Placental pericyte (primary cell): ENCODE data around the gene CDC45. TPM values are rescaled to one million over a fixed set of nuclear protein-coding genes. Genes with fewer than 3 reads are reported as not detected.

Experiments
- total RNA-seq: library from RNA; depleted of rRNA; stranded (reverse); fragments of >200 nt; gene quantifications from 2 replicates; pipeline ENCODE4 v1.2.3, GENCODE V29; 2012

Gene CDC45, protein sequence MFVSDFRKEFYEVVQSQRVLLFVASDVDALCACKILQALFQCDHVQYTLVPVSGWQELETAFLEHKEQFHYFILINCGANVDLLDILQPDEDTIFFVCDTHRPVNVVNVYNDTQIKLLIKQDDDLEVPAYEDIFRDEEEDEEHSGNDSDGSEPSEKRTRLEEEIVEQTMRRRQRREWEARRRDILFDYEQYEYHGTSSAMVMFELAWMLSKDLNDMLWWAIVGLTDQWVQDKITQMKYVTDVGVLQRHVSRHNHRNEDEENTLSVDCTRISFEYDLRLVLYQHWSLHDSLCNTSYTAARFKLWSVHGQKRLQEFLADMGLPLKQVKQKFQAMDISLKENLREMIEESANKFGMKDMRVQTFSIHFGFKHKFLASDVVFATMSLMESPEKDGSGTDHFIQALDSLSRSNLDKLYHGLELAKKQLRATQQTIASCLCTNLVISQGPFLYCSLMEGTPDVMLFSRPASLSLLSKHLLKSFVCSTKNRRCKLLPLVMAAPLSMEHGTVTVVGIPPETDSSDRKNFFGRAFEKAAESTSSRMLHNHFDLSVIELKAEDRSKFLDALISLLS
- 1.8 and 30.8 TPM in 2 replicates for total RNA-seq

DNA sequence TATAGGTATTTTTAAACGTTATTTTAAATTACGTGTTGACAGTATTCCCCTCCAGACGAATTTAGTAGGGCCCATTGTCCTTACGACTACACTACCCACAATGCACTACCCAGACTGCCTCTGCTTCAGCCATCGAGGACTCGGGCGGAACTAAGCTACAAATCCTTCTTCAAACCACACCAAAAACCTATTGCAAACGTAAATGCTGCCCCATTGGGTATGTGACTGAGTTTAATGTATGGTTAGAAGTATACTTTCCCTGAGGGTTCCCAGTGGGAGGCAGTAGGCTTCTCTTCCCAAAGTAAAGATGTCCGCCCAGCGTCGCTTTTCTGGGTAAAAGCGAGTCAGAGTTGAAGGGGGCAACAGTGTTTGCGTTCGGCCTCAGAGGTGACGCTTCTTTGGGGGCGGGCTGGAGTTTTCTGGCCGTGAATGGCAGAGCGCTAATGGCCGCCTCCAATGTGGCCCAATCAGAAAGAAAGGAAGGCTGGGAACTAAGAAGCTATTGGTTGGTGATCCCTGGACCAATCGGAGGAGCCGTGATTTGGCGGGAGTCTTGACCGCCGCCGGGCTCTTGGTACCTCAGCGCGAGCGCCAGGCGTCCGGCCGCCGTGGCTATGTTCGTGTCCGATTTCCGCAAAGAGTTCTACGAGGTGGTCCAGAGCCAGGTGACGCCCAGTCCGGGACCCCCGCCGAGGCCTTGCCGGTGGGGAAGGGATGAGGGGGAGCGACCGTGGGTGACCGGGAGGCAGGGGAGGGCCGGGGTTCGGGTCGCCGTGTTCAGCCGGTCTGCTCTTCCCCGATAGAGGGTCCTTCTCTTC is at the start of gene CDC45:
Gene CDC45 (plus strand): TSS at position 566 of the 818 bp plus-strand sequence. CDS start 49 bp downstream, at position 615.

DNA sequence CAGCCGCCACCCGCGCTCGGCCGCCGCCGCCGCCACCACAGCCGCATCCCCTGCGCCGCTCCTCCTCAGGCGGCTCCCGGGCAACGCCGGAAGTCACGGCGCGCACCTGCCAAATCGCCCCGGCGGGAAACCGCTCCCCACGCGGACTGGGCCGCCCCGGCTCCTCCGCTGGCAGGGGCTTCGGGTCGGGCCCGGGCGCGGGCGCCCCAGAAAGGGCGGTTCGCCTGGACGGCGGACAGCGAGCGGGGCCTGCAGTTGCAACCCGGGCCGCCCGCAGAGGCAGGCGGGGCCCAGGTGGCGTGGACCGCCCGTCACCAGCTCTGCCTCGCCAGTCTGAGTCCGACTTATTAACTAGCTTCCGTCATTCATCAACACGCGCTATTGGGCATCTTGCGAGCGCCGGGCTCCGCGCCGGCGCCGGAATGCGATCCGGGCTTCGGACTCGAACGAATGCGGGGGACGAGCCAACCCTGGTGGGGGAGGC is 48.0 kb upstream of the CDC45 start, which contains the start of gene HIRA:
Gene HIRA (minus strand): TSS at position 85 of the 484 bp plus-strand sequence. CDS start 257 bp downstream, outside the sequence.

DNA sequence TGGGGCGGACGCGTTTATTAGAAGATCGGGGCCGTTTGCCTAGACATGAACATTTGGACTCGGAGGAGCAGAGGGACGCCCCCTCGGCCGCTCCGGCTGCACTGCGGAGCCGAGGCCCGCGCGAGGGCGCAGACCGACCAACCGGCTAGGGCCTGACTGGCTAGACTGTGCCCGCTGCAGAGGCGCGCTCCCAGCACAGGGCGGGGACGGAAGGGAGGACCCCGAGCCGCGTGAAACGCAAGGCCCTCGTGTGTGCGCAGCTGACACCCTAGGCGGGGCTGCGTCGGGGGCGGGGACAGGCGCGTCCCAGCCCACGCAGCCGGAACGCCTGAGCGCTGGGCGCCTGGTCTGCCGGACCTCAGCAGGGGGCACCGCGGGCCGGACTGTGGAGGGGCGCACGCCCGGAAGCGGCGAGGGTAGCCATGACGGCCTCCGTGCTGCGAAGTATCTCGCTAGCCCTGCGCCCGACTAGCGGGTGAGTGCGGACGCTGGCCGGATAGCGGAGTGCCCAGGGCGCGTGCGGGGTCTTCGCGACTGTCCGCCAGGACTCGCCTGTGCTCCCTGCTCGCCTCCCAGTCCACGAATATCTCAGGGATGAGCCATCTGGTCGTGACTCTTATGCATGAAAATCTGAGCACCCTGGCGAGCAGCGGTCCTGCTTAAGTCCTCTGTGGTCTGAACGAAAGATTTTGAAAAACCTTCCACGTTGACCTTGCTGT is 47.4 kb upstream of the CDC45 start, which contains the start of gene MRPL40:
Gene MRPL40 (plus strand): TSS at position 413 of the 719 bp plus-strand sequence. CDS start 10 bp downstream, at position 423.

DNA sequence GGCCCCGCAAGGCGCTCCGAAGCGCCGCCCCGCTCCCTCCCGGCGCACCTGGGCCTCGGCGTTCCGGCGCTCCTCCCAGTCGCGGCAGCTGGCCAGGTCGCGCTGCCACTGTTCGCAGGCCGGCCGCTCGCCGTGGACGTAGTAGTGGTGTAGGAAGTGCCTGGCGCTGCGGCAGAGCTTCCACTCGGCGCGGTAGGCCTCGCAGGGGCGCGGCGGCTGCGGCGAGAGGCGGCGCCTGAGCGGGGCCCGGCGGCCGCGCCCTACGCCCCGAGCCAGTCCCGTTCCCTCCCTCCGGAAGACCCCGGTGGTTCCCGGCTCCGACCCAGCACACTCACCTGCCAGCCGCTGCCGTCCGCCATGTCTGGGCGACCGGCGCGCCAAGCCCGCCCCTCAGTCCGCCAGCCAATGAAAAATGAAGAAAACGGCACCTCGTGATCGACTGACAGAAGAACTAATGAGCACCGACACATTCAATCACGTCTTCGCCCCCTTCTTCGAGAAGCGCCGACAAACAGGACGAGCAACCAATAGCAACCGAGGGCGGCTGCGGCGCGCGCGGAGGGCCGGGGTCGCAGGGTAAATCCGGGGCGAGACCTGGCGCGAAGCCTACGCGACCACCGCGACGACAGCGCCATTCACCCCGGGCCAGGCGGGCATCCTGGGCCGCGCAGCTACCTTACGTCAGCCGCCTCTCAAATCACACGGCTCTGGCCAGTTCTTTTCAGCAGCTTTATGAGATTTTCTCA is 32.2 kb upstream of the CDC45 start, which contains the start of gene C22orf39:
Gene C22orf39 (minus strand): TSS at position 382 of the 746 bp plus-strand sequence. CDS start 23 bp downstream, at position 359.

DNA sequence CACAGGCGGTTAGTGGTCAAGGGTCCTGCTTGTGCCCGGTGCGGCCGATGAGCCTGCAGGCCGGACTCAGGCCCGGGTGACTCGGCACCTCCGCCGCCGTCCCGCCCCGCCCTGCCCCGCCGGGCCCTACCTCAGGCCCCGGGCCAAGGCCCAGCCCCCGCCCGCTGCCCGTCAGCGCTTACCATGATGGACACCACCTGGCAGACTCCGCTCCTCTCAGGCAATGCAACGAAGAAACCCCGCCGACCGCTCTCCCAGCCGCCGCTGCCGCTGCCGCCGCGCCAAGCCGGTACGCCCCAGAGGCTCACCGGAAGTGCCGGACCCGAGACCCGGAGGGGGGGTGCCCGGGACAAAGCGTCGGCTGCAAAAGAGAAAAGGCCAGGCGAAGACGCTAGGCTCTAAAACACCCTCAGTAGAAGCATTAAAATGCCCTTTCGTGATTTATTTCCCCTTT is 792 bp upstream of the CDC45 start, which contains the start of gene UFD1:
Gene UFD1 (minus strand): TSS at position 293 of the 454 bp plus-strand sequence. CDS start 108 bp downstream, at position 185.

DNA sequence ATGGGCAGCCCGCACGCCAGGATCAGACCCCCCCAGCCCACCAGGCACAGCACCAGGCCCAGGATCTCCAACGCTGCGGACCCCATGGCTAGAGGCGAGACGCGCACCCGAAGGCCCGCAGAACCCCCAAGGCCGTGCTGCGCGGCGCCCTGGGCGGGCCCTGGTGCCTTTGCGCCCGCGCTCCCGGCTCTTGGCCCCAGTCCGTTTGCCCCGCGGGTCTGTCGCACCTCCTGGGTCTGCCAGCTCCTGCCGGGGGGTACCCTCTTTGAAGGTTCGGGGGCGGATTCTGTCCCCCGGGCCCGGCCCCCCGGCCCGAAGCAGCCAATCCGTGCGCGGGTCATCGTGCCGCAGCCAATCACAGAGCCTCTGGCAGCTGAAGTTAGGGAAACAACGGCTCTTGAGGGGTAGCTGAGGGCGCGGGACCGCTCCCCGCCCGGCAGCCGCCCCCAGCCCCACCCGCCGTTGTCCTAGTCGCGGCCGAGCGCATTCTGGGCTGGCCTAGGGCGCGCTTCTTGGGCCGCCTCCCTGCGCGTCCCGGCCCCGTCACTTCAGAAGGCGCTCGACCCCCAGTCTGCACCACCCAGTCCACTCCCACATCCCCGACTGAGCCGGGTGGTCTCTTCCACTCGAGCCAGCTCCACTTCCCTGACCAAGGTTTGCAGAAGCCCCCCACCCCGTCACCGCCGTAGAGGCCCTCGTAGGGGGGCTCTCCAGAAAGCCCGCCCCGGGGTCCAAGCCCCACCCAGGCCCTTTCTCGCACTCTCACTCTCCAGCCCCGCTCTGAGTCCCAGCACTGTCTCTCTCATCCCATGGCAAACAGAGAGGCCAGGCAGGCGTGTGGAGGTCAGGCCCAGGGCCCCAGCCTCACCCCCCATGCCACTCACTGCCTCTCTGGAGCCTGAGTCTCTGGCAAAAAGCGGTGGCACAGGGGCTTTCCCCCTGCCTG is 44.7 kb downstream of the CDC45 start, which contains the start of gene CLDN5:
Gene CLDN5 (minus strand): TSS at position 241 of the 946 bp plus-strand sequence. CDS start 155 bp downstream, at position 86.

Other genes starting within 250 kb of the CDC45 start
- 12.7 and 15.3 TPM in 2 replicates for gene CLTCL1, start 188.2 kb upstream of the CDC45 start, total RNA-seq
- 20.8 and 28.2 TPM in 2 replicates for gene HIRA, start 48.2 kb upstream of the CDC45 start, total RNA-seq
- gene MRPL40, start 47.4 kb upstream of the CDC45 start, total RNA-seq, result 29.8 and 30.6 TPM in 2 replicates
- gene C22orf39, start 32.2 kb upstream of the CDC45 start, total RNA-seq, result 12.7 and 13.3 TPM in 2 replicates
- 82.5 and 90.3 TPM in 2 replicates for gene UFD1, start 727 bp upstream of the CDC45 start, total RNA-seq
- 0.22 and 0.29 TPM in 2 replicates for gene CLDN5, start 44.5 kb downstream of the CDC45 start, total RNA-seq
- 17.0 and 61.9 TPM in 2 replicates for gene SEPTIN5, start 234.6 kb downstream of the CDC45 start, total RNA-seq
- gene GP1BB, start 243.6 kb downstream of the CDC45 start, total RNA-seq, result 2.1 and 3.5 TPM in 2 replicates